ENCODE results near the gene BRF1. TPM values are rescaled to one million over a fixed set of nuclear protein-coding genes. Genes with fewer than 3 reads are reported as not detected.

The BRF1 gene
- total RNA-seq, 1 experiment from 2014 or later, result 41.2 TPM

GRCh38 chr14:105240811-105241576, 59.8 kb downstream of the BRF1 start:
- Histone ChIP-seq H3K9me3 (ENCODE audit: control insufficient read depth in 1 of 2, insufficient read depth in 1 of 2, low read depth in 1 of 2, low read length in 2 of 2) (no peaks in the 10 kb centered on the region), H3K4me1 (ENCODE audit: control insufficient read depth in 1 of 2, insufficient read depth in 2 of 2, low read length in 2 of 2) (no peaks in the 10 kb centered on the region), H3K9ac (ENCODE audit: low read length) (no peak overlapping the region), H4K20me1 (ENCODE audit: insufficient read depth) (no peaks in the 10 kb centered on the region), H3K9me2 (ENCODE audit: insufficient read depth) (no peaks in the 10 kb centered on the region), H3K4me2 (ENCODE audit: low read length) (no peak overlapping the region), H3K36me3 (ENCODE audit: control insufficient read depth in 1 of 2, insufficient read depth in 2 of 2, low read length in 2 of 2) (no peaks in the 10 kb centered on the region), H3K27me3 (ENCODE audit: insufficient read depth, low read length) (no peaks in the 10 kb centered on the region), H3K79me2 (ENCODE audit: insufficient read depth, low read length) (peaks cover 49% of the 10 kb centered on the region), H3K27ac (ENCODE audit: low read depth, low read length) (no peak overlapping the region), H2AFZ (ENCODE audit: low read depth, low read length, poor library complexity, severe bottlenecking) (no peak overlapping the region), H3K4me3 (replicated peaks in 1 of 2; ENCODE audit: low read depth in 1 of 2, low read length in 2 of 2) (no peak overlapping the region)
- DNase-seq (ENCODE audit: low read depth, low spot score), result no peak
- intact Hi-C loops (cut with micrococcal nuclease), result no loop called here
- TF ChIP-seq MAX (IDR thresholded peaks at IDR 0.05) (no peak), SIN3A (IDR thresholded peaks at IDR 0.05; ENCODE audit: low read depth) (no peak), TCF7L2 (IDR thresholded peaks at IDR 0.05; ENCODE audit: borderline replicate concordance, extremely low read depth, insufficient read depth, insufficient read length) (no peak), EZH2 (IDR thresholded peaks at IDR 0.05) (no peak), SP1 (IDR thresholded peaks at IDR 0.05; ENCODE audit: low read depth) (no peak), SRF (IDR thresholded peaks at IDR 0.05; ENCODE audit: low read depth) (no peak), YY1 (IDR thresholded peaks at IDR 0.05; ENCODE audit: extremely low read depth, insufficient replicate concordance, low read depth, low read length) (no peak), ELF1 (IDR thresholded peaks at IDR 0.05; ENCODE audit: borderline replicate concordance, low read depth) (no peak), CTCF (IDR thresholded peaks at IDR 0.05 in 2 of 3, conservative IDR thresholded peaks at IDR 0.05 in 1 of 3; ENCODE audit: borderline replicate concordance in 1 of 3, insufficient read depth in 1 of 3, low read depth in 2 of 3, low read length in 2 of 3) (no peak), EGR1 (IDR thresholded peaks at IDR 0.05; ENCODE audit: low read depth) (no peak), EZH2phosphoT487 (IDR thresholded peaks at IDR 0.05; ENCODE audit: borderline replicate concordance) (no peak), ZBTB33 (IDR thresholded peaks at IDR 0.05; ENCODE audit: extremely low read depth, insufficient replicate concordance, low read length) (no peak), CBX3 (IDR thresholded peaks at IDR 0.05; ENCODE audit: low read depth) (no peak), ATF3 (IDR thresholded peaks at IDR 0.05) (no peak), ZNF274 (IDR thresholded peaks at IDR 0.05; ENCODE audit: low read depth, low read length) (no peak), ZFX (IDR thresholded peaks at IDR 0.05) (no peak), RAD21 (IDR thresholded peaks at IDR 0.05; ENCODE audit: low read depth) (no peak), REST (IDR thresholded peaks at IDR 0.05; ENCODE audit: low read depth) (no peak), POLR2A (IDR thresholded peaks at IDR 0.05; ENCODE audit: borderline replicate concordance, extremely low read depth, insufficient read depth, insufficient read length) (no peak)
- ChIA-PET POLR2A (no interaction called here), CTCF (no interaction called here), RAD21 (ENCODE audit: low non-redundant PET in 1 of 2, low total read pairs in 2 of 2, uncharacterized antibody in 2 of 2, unreplicated experiment in 2 of 2) (no interaction called here)
- ATAC-seq, result no peak
- no TSS peak for BruUV-seq (replicated peaks)

All from HCT116 (cell line).